ENCODE results near the gene THADA. TPM values are rescaled to one million over a fixed set of nuclear protein-coding genes. Genes with fewer than 3 reads are reported as not detected.

Gene THADA
- total RNA-seq, 1 donor from 2014 or later = 29.3 TPM

- Histone ChIP-seq H3K9me3 (ENCODE audit: low read depth) (no peaks in the 10 kb centered on the region), H2AFZ (replicated peaks) (no peak overlapping the region), H3K27me3 (no peaks in the 10 kb centered on the region), H3K9ac (no peak overlapping the region), H3K4me1 (no peaks in the 10 kb centered on the region), H3K79me2 (ENCODE audit: low read depth) (no peaks in the 10 kb centered on the region), H3K4me2 (no peak overlapping the region), H3K27ac (no peak overlapping the region), H3K36me3 (no peaks in the 10 kb centered on the region), H3K4me3 (no peak overlapping the region), H3F3A (ENCODE audit: low read depth) (no peaks in the 10 kb centered on the region), H4K20me1 (ENCODE audit: low read depth) (no peaks in the 10 kb centered on the region)
- H3K27ac Mint-ChIP-seq = no peak overlapping the region
- H3K4me3 Mint-ChIP-seq = no peak overlapping the region
- no peaks in the 10 kb centered on the region for H3K36me3 Mint-ChIP-seq
- H3K4me1 Mint-ChIP-seq = peaks cover 37% of the 10 kb centered on the region
- H3K27me3 Mint-ChIP-seq (ENCODE audit: insufficient read depth, low read depth) = peaks cover 16% of the 10 kb centered on the region
- TF ChIP-seq EZH2phosphoT487 (IDR thresholded peaks at IDR 0.05) (no peak), EZH2 (IDR thresholded peaks at IDR 0.05) (no peak), CTCF (IDR thresholded peaks at IDR 0.05) (no peak)
- DNase-seq (ENCODE audit: low spot score) = no peak
- no peaks in the 10 kb centered on the region for H3K9me3 Mint-ChIP-seq
Measured at GRCh38 chr2:43193652-43194120, 402.2 kb downstream of the THADA start.

- no peak for TF ChIP-seq CTCF (IDR thresholded peaks at IDR 0.05)
- no peak for TF ChIP-seq EZH2phosphoT487 (IDR thresholded peaks at IDR 0.05)
- TF ChIP-seq EZH2 (IDR thresholded peaks at IDR 0.05) = no peak
- no peak overlapping the region for H3K9ac ChIP-seq
- no peak overlapping the region for H3K4me2 ChIP-seq
- Mint-ChIP-seq H3K27ac (no peak overlapping the region), H3K4me3 (no peak overlapping the region), H3K36me3 (no peaks in the 10 kb centered on the region), H3K4me1 (peaks cover 37% of the 10 kb centered on the region), H3K9me3 (no peaks in the 10 kb centered on the region), H3K27me3 (ENCODE audit: insufficient read depth, low read depth) (peaks cover 16% of the 10 kb centered on the region)
- H3K27ac ChIP-seq = no peak overlapping the region
- no peaks in the 10 kb centered on the region for H3K36me3 ChIP-seq
- H4K20me1 ChIP-seq (ENCODE audit: low read depth) = no peaks in the 10 kb centered on the region
- H3K4me1 ChIP-seq = no peaks in the 10 kb centered on the region
- H2AFZ ChIP-seq (replicated peaks) = no peak overlapping the region
- no peaks in the 10 kb centered on the region for H3K79me2 ChIP-seq (ENCODE audit: low read depth)
- H3K27me3 ChIP-seq = no peaks in the 10 kb centered on the region
- no peaks in the 10 kb centered on the region for H3F3A ChIP-seq (ENCODE audit: low read depth)
- no peaks in the 10 kb centered on the region for H3K9me3 ChIP-seq (ENCODE audit: low read depth)
- no peak for DNase-seq (ENCODE audit: low spot score)
- H3K4me3 ChIP-seq = no peak overlapping the region
Measured at GRCh38 chr2:43192744-43193651, 402.8 kb downstream of the THADA start.

GRCh38 chr2:43191947-43192516 lies 403.8 kb downstream of the THADA start:
- H3K27me3 Mint-ChIP-seq (ENCODE audit: insufficient read depth, low read depth) = peaks cover 21% of the 10 kb centered on the region
- Histone ChIP-seq H3K27ac (no peak overlapping the region), H2AFZ (replicated peaks) (no peak overlapping the region), H3K9me3 (ENCODE audit: low read depth) (no peaks in the 10 kb centered on the region), H3K4me2 (no peak overlapping the region), H3K9ac (no peak overlapping the region), H3F3A (ENCODE audit: low read depth) (peaks cover under 1% of the 10 kb centered on the region), H4K20me1 (ENCODE audit: low read depth) (no peaks in the 10 kb centered on the region), H3K27me3 (no peaks in the 10 kb centered on the region), H3K36me3 (no peaks in the 10 kb centered on the region), H3K4me1 (peaks cover 3% of the 10 kb centered on the region), H3K79me2 (ENCODE audit: low read depth) (no peaks in the 10 kb centered on the region), H3K4me3 (no peak overlapping the region)
- H3K27ac Mint-ChIP-seq = peak overlapping the region; percentile 61
- peak overlapping the region; percentile 72 for H3K4me3 Mint-ChIP-seq
- peaks cover 37% of the 10 kb centered on the region for H3K4me1 Mint-ChIP-seq
- H3K9me3 Mint-ChIP-seq = no peaks in the 10 kb centered on the region
- no peak for DNase-seq (ENCODE audit: low spot score)
- peak; percentile 29 for TF ChIP-seq CTCF (IDR thresholded peaks at IDR 0.05)
- TF ChIP-seq EZH2 (IDR thresholded peaks at IDR 0.05) = no peak
- no peaks in the 10 kb centered on the region for H3K36me3 Mint-ChIP-seq

Measured in neural progenitor cell (in vitro differentiated cells).